Measurements from ENCODE around the gene LAMA1. TPM values are rescaled to one million over a fixed set of nuclear protein-coding genes. Genes with fewer than 3 reads are reported as not detected.

LAMA1 gene
- total and polyA plus RNA-seq, 10 of the 15 experiments (the other 5 are each of a cell fraction or from before 2014, with no cell fraction given), result under 0.01 to 1.9 (median 0.06) TPM; not detected in 6

GRCh38 chr18:7023581-7023980, 94.0 kb downstream of the LAMA1 start:
- no peaks in the 10 kb centered on the region for H3K9me3 ChIP-seq (replicated peaks; ENCODE audit: control insufficient read depth, insufficient read depth, low read length)
- no peaks in the 10 kb centered on the region for H3K36me3 ChIP-seq (ENCODE audit: control insufficient read depth in 2 of 2, insufficient read depth in 2 of 2, low read length in 1 of 2)
- H3K9ac ChIP-seq (ENCODE audit: control insufficient read depth, insufficient read depth, low read length), result no peak overlapping the region
- no peak for TF ChIP-seq PAX5 (IDR thresholded peaks at IDR 0.05; ENCODE audit: borderline replicate concordance, low read depth, low read length)
- no peak for TF ChIP-seq MLLT1 (IDR thresholded peaks at IDR 0.05)
- TF ChIP-seq HCFC1 (IDR thresholded peaks at IDR 0.05; ENCODE audit: low read length), result no peak
- no peak for TF ChIP-seq PKNOX1 (IDR thresholded peaks at IDR 0.05)
- no peak for TF ChIP-seq USF1 (IDR thresholded peaks at IDR 0.05; ENCODE audit: borderline replicate concordance, extremely low read length, insufficient read depth, low read depth, low read length)
- TF ChIP-seq IRF5 (IDR thresholded peaks at IDR 0.05; ENCODE audit: borderline replicate concordance), result no peak
- no peak for TF ChIP-seq ATF3 (IDR thresholded peaks at IDR 0.05; ENCODE audit: borderline replicate concordance, extremely low read depth, low read depth, low read length)
- intact Hi-C loops (cut with micrococcal nuclease; ENCODE audit: unreplicated experiment) (loop anchor here (5.0 kb wide), 1 partner anchor 101 kb away; no protein-coding TSS in a partner anchor), in situ Hi-C loops (cut with MboI) (loop anchor here (10.0 kb wide), 1 partner anchor 59 kb away; no protein-coding TSS in a partner anchor)
- POLR2A ChIA-PET, result no interaction called here
- WGBS (ENCODE audit: insufficient coverage, insufficient replicate concordance, low lambda C conversion rate, missing lambda C conversion rate), result 71% methylated on average over 7 of the region's 7 CpGs
- FAIRE-seq, result no peak
- BruUV-seq (replicated peaks), result no TSS peak
- H3K4me3 ChIP-seq, result no peak overlapping the region
- H2AFZ ChIP-seq (ENCODE audit: control insufficient read depth, low read depth, low read length), result no peak overlapping the region
- CTCF ChIA-PET, result no interaction called here
- no peaks in the 10 kb centered on the region; a peak in 1 of 4 replicates for H3K27me3 ChIP-seq (replicated peaks in 1 of 2; ENCODE audit: control insufficient read depth in 2 of 2, insufficient read depth in 2 of 2, low read length in 1 of 2)
- SMC1A ChIA-PET (ENCODE audit: uncharacterized antibody, unreplicated experiment), result no interaction called here
- no peak for DNase-seq (ENCODE audit: low read depth, low spot score)
- RAD21 ChIA-PET (ENCODE audit: unreplicated experiment), result no interaction called here
- H3K27ac ChIP-seq (ENCODE audit: control insufficient read depth, insufficient read depth), result no peak overlapping the region
- H3K4me2 ChIP-seq (ENCODE audit: control insufficient read depth, insufficient read depth), result no peak overlapping the region
- no peaks in the 10 kb centered on the region for H4K20me1 ChIP-seq (ENCODE audit: control insufficient read depth, insufficient read depth)
- no peaks in the 10 kb centered on the region for H3K79me2 ChIP-seq (ENCODE audit: control insufficient read depth, insufficient read depth, low read length)
- ATAC-seq, result no peak
- H3K4me1 ChIP-seq (ENCODE audit: control insufficient read depth, insufficient read depth, low read length), result no peaks in the 10 kb centered on the region

Data from GM12878 (cell line).